Peyer's patch (tissue), 4 donors: Measurements from ENCODE around the gene C2orf81. TPM values are rescaled to one million over a fixed set of nuclear protein-coding genes. Genes with fewer than 3 reads are reported as not detected.
A peak's percentile ranks its signal among the peaks of the same experiment; 100 is the strongest.
"Not testable (repeated sequence)": the region's sequence is repeated elsewhere in the genome, so short reads cannot be mapped to it uniquely, and the experiment has no call there.

Source experiments
- DNase-seq, 3 donors: peaks; one replicate each; pipeline ENCODE4 v3.0.0-alpha.2; 2017 to 2019
- H3K27ac ChIP-seq, 4 donors: fragments of 200-600 bp; sonication (generic); one replicate each; pipeline ENCODE4 v1.5.1; 2016 to 2019
- H3K27me3 ChIP-seq, 2 donors: fragments of 200-600 bp; sonication (generic); one replicate each; pipeline ENCODE4 v1.5.1; 2019
- H3K36me3 ChIP-seq, 3 donors: fragments of 200-600 bp; sonication (generic); one replicate each; pipeline ENCODE4 v1.5.1; 2016 to 2019
- H3K4me1 ChIP-seq, 4 donors: fragments of 200-600 bp; sonication (generic); one replicate each; pipeline ENCODE4 v1.5.1; 2016 to 2019
- H3K4me3 ChIP-seq, 4 donors: fragments of 200-600 bp; sonication (generic); 1 replicate in 3 of 4; 2 replicates in 1 of 4; pipeline ENCODE4 v1.5.1; 2016 to 2019; ENCODE audit warnings: mild to moderate bottlenecking in 1 of 4
- H3K9me3 ChIP-seq, 4 donors: fragments of 200-600 bp; sonication (generic); one replicate each; pipeline ENCODE4 v1.5.1; 2016 to 2019; ENCODE audit warnings: mild to moderate bottlenecking in 1 of 4
- CTCF ChIP-seq, 6 experiments: fragments of 450-650 bp in 4 of 6; fragments of 200-600 bp in 2 of 6; sonication (generic) in 1 of 6; IDR thresholded peaks; one replicate each; pipeline ENCODE4 v1.5.1; 2017 to 2019; ENCODE audit warnings: antibody characterized with exemption in 6 of 6, mild to moderate bottlenecking in 3 of 6, moderate library complexity in 1 of 6
- POLR2A ChIP-seq, 2 donors: fragments of 450-650 bp; IDR thresholded peaks; one replicate each; pipeline ENCODE4 v1.5.1; 2017; ENCODE audit warnings: antibody characterized with exemption in 2 of 2, mild to moderate bottlenecking in 2 of 2, moderate library complexity in 2 of 2
- total RNA-seq, 4 donors: library from RNA; depleted of rRNA; stranded (reverse); fragments of >200 nt; gene quantifications; one replicate each; pipeline ENCODE4 v1.1.0, GENCODE V29; 2016

Gene C2orf81
- 1 to 10 TPM in 3 of 4 donors, under 1 TPM in 1; 0.94 to 3.3 (median 1.7) TPM for total RNA-seq

DNA sequence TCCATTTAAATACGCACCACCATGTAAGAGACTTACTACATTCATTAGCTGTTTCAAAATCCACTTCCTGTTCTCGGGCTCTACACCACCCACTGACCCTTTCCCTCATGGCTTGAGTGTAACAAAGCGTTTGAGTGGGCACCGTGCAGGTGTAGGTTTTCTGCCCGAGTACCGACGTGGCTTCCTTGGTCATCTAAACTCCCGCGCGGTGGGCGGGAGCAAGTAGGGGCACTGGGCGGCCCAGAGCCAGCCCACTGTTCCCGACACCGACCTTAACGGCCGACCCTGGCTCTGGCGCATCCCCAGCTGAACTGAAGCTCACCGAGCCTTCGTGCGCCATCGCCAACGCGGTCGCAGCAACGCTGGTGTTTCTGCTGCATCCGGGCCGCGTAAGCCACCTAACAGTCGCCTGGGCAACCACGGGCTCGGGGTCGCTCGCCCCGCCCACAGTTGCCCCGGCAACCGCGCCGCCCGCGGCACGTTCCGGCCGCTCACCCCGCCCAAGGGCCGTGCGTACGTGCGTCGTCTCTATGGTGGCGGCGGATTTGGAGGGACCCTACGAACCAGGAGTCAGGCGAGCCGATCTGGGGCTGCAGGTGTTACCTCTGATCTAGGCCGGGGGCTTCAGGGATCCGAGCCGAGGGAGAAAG lies at the start of gene C2orf81, which contains the start of gene WDR54:
TSS of gene C2orf81 (minus strand) at position 399 of the 650 bp plus-strand sequence. CDS start at position 340, 59 bp downstream.
TSS of gene WDR54 (plus strand) at position 510 of the 650 bp plus-strand sequence. CDS start 424 bp downstream, outside the sequence.
- no peak for TF ChIP-seq CTCF (IDR thresholded peaks at IDR 0.05)
- TF ChIP-seq POLR2A (IDR thresholded peaks at IDR 0.05): no peak
- H3K4me1 ChIP-seq: peaks cover 0 to 4% (median 0%) of the 10 kb centered on the region in 4 donors

DNA sequence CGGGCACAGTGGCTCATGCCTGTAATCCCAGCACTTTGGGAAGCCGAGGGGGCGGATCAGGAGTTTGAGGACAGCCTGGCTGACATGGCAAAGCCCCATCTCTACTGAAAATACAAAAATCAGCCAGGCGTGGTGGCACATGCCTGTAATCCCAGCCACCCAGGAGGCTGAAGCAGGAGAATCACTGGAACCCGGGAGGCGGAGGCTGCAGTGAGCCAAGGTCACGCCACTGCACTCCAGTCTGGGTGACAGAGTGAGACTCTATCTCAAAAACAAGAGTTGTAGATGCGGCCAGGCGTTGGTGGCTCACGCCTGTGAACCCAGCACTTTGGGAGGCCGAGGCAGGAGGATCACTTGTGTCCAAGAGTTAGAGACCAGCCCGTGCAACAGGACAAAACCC lies 49.3 kb upstream of the C2orf81 start:
- H3K27ac ChIP-seq, H3K9me3 ChIP-seq, H3K4me3 ChIP-seq, H3K27me3 ChIP-seq, DNase-seq: not testable (repeated sequence)
- peaks cover 0 to 17% (median 0%) of the 10 kb centered on the region in 3 donors for H3K36me3 ChIP-seq
- H3K4me1 ChIP-seq: peaks cover 2 to 24% (median 10%) of the 10 kb centered on the region in 4 donors

More for the DNA sequence above, at the start of gene C2orf81, which contains the start of gene WDR54:
- peak within 1 kb of the TSS; percentile 58 to 82 (median 72) for H3K27ac ChIP-seq
- H3K27me3 ChIP-seq: no peaks in the 10 kb centered on the region
- peak within 1 kb of the TSS; percentile 61 to 69 (median 62) for H3K4me3 ChIP-seq
- H3K36me3 ChIP-seq: peaks cover 0 to 14% (median 0%) of the 10 kb centered on the region in 3 donors
- H3K9me3 ChIP-seq: no peaks in the 10 kb centered on the region
- DNase-seq: peak; percentile 88 to 96 (median 92)

DNA sequence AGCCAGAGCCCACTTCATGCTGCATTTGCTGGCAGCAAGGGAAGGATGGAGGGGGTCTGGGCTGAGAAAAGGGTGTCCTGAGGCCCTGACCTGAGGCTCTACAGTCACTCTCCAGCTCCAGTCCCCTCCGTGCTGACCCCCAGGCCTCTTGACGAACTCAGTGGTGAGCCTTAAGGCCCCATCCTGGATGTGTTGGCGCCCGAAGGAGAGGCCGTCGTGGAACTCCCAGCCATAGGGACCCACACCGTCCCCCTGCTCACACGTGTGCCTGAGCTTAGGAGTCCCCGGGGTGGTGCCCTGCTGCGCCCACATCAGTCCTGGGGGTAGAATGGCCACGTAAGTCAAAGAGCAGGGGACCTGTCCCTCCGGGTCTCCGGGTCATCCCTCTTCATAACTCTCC lies 43.0 kb upstream of the C2orf81 start:
- Histone ChIP-seq H3K4me1 (peaks cover 0 to 32% (median 10%) of the 10 kb centered on the region in 4 donors), H3K36me3 (peaks cover 0 to 24% (median 0%) of the 10 kb centered on the region in 3 donors), H3K27me3 (no peaks in the 10 kb centered on the region), H3K27ac (peak overlapping the region; percentile 79 to 91 (median 86)), H3K9me3 (no peaks in the 10 kb centered on the region), H3K4me3 (peak overlapping the region; percentile 76 to 98 (median 96))
- no peak for DNase-seq
- no peak for TF ChIP-seq POLR2A (IDR thresholded peaks at IDR 0.05)
- no peak for TF ChIP-seq CTCF (IDR thresholded peaks at IDR 0.05)

GRCh38 chr2:74462786-74463105 lies 41.3 kb upstream of the C2orf81 start:
- Histone ChIP-seq H3K36me3 (peaks cover 0 to 24% (median 0%) of the 10 kb centered on the region in 3 donors), H3K4me3 (no peak overlapping the region), H3K4me1 (peaks cover 0 to 40% (median 14%) of the 10 kb centered on the region in 4 donors), H3K27ac (peak overlapping the region in 2 of 4 donors; percentile 52 to 68), H3K27me3 (no peaks in the 10 kb centered on the region), H3K9me3 (no peaks in the 10 kb centered on the region)
- DNase-seq: no peak
- TF ChIP-seq POLR2A (IDR thresholded peaks at IDR 0.05) (no peak), CTCF (IDR thresholded peaks at IDR 0.05) (no peak)

DNA sequence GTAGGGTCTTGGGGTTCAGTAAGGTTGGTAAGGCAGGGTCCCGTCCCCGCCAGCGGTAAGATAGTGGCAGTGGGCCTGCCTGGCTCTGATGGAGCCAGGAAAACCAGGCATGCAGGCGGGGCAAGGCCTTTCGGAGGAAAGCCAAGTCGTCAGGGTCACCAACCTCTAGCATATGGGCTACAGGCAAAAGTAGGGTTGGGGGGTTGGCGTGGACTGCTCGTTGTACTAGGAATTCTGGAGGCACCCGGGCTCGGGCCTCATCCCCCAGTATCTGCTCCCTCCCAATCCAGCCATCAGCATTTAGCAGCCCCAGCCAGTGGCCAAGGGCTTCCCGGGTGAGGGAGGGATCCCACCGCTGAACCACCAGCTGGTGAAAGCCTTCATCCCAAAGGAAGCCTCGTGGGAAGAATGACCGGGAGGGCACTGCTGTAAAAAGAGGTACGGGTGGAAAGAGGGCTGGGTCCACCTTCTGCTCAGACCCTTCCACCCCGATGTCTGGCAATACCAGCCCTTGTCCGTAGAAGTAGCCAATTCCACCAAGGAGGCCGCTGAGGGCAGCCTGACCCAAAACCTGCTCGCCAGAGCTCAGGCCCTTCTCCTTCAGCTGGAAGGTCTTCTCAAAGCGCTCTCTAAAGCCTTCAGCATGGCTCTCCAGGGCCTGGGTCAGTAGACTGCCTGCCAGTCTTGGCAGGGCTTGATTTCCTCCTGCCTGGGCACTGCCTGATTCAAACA lies 40.8 kb upstream of the C2orf81 start:
- H3K27me3 ChIP-seq: no peaks in the 10 kb centered on the region
- no peaks in the 10 kb centered on the region for H3K9me3 ChIP-seq
- H3K27ac ChIP-seq: peak overlapping the region in 1 of 4 donors; percentile 68
- DNase-seq: no peak
- TF ChIP-seq CTCF (IDR thresholded peaks at IDR 0.05) (no peak), POLR2A (IDR thresholded peaks at IDR 0.05) (no peak)
- no peak overlapping the region for H3K4me3 ChIP-seq
- peaks cover 0 to 40% (median 14%) of the 10 kb centered on the region in 4 donors for H3K4me1 ChIP-seq
- peaks cover 0 to 24% (median 0%) of the 10 kb centered on the region in 3 donors for H3K36me3 ChIP-seq
